Measurements from ENCODE around the gene ADSS1.

DNA sequence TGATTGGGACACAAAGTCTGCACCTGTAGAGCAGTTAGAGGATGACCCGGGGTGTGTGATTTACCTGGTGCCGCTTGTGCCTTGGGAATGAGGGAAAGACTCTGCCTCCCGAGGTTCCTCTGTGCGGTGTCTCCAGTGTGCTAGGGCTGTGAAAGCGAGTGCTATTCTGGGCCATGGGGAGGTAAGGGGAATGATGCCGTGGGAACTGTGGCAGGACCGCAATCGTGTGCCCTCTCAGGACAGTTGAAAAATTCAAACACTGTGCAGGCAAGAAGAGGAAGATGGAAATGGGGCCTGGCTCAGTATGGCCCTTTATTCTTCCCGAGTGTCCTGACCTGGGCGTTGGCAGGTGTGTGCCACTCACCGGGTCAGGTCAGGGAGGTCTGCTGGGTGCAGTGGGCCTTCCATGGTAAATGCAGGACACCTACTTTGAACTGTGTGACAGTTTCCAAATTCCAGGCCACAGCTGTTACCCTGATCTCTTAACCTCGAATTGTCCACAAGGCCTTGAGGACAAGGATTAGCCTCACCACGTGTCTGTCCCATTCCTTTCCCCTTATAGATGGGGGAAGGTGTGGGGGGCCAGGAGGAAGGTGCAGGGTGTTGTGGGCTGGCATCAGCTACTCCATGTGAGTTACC lies 30.3 kb downstream of the ADSS1 start:
- TF ChIP-seq EP300 (IDR thresholded peaks at IDR 0.05; ENCODE audit: low read depth), result no peak
- TF ChIP-seq, protein P1, sequence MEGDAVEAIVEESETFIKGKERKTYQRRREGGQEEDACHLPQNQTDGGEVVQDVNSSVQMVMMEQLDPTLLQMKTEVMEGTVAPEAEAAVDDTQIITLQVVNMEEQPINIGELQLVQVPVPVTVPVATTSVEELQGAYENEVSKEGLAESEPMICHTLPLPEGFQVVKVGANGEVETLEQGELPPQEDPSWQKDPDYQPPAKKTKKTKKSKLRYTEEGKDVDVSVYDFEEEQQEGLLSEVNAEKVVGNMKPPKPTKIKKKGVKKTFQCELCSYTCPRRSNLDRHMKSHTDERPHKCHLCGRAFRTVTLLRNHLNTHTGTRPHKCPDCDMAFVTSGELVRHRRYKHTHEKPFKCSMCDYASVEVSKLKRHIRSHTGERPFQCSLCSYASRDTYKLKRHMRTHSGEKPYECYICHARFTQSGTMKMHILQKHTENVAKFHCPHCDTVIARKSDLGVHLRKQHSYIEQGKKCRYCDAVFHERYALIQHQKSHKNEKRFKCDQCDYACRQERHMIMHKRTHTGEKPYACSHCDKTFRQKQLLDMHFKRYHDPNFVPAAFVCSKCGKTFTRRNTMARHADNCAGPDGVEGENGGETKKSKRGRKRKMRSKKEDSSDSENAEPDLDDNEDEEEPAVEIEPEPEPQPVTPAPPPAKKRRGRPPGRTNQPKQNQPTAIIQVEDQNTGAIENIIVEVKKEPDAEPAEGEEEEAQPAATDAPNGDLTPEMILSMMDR (IDR thresholded peaks at IDR 0.05), result no peak
- no peak for TF ChIP-seq POLR2A (IDR thresholded peaks at IDR 0.05)

Measured in transverse colon (tissue), 3 donors.